22Rv1 (cell line): ENCODE results near the gene CTCFL.

Experiments
- ZFX ChIP-seq: fragments of 450-650 bp; IDR thresholded peaks from 2 replicates; pipeline ENCODE4 v1.6.1; 2017; ENCODE audit warnings: antibody characterized with exemption, borderline replicate concordance
- TF ChIP-seq, protein P1 (sequence below): fragments of 450-650 bp; IDR thresholded peaks from 2 replicates; pipeline ENCODE4 v1.5.1; 2017; ENCODE audit warnings: mild to moderate bottlenecking

- TF ChIP-seq, protein P1, sequence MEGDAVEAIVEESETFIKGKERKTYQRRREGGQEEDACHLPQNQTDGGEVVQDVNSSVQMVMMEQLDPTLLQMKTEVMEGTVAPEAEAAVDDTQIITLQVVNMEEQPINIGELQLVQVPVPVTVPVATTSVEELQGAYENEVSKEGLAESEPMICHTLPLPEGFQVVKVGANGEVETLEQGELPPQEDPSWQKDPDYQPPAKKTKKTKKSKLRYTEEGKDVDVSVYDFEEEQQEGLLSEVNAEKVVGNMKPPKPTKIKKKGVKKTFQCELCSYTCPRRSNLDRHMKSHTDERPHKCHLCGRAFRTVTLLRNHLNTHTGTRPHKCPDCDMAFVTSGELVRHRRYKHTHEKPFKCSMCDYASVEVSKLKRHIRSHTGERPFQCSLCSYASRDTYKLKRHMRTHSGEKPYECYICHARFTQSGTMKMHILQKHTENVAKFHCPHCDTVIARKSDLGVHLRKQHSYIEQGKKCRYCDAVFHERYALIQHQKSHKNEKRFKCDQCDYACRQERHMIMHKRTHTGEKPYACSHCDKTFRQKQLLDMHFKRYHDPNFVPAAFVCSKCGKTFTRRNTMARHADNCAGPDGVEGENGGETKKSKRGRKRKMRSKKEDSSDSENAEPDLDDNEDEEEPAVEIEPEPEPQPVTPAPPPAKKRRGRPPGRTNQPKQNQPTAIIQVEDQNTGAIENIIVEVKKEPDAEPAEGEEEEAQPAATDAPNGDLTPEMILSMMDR = no peak
- no peak for TF ChIP-seq ZFX
Observed at GRCh38 chr20:57517904-57518303, 7.0 kb downstream of the CTCFL start.
